ENCODE results near the gene IL31. TPM values are rescaled to one million over a fixed set of nuclear protein-coding genes. Genes with fewer than 3 reads are reported as not detected.

The IL31 gene
- total RNA-seq (1 to 10 TPM; 4.1 to 5.1 TPM), polyA plus RNA-seq (not detected)

DNA sequence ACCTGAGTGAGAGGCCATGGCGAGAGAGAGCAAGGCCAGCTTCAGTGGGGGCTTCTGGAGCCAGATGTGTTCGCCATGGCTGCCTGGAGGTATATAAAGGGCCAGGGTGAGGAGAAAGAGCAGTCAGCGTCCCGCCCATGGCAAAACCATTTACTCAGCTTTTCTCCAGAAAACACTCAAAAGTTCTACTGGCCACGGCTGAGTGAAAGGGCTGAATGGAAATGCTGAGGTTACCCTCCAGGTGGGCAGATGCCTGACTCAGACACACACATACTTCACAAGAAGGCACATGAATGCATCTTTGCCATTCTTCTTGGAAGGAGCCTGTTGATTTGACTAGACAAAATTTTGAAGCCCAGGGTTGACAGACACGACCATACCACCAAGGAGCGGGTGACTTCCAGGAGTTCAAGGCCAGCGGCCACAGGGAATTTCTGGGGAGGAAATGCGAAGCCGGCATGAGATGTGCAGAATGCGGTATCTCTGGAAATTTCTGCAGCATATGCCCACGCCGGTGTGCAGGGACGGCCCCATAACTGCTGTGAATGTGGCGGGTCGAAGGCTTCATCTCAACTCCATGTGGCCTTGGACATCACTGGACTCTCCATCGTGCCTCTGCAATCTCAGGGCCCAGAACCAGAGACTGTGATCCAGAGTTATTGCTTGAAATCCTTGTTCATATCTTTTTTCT lies at the start of gene IL31:
Gene IL31 (minus strand): TSS at position 67 of the 691 bp plus-strand sequence. CDS start 49 bp downstream, at position 18.
- no peak for DNase-seq
- Mint-ChIP-seq H3K4me3 (no peak within 1 kb of the TSS), H3K27ac (peak within 1 kb of the TSS in 1 of 8 donors; percentile 76), H3K36me3 (no peaks in the 10 kb centered on the region), H3K9me3 (peaks cover 0 to 1% (median 0%) of the 10 kb centered on the region in 5 donors), H3K27me3 (peaks cover 2% of the 10 kb centered on the region in 2 donors), H3K4me1 (no peaks in the 10 kb centered on the region)
- no peaks in the 10 kb centered on the region for H3K27me3 ChIP-seq (ENCODE audit: insufficient read depth, low read length, poor library complexity, severe bottlenecking)
- ChIA-PET POLR2A (no interaction called here), CTCF (no interaction called here)
- H3K4me1 ChIP-seq (ENCODE audit: insufficient read depth, low read length), result no peaks in the 10 kb centered on the region
- H3K36me3 ChIP-seq (ENCODE audit: insufficient read depth, low read length), result no peaks in the 10 kb centered on the region
- H3K9me3 ChIP-seq (ENCODE audit: low read length), result no peaks in the 10 kb centered on the region
- H3K27ac ChIP-seq (ENCODE audit: low read depth, low read length), result no peak within 1 kb of the TSS
- no peak within 1 kb of the TSS for H3K4me3 ChIP-seq (ENCODE audit: low read length)

DNA sequence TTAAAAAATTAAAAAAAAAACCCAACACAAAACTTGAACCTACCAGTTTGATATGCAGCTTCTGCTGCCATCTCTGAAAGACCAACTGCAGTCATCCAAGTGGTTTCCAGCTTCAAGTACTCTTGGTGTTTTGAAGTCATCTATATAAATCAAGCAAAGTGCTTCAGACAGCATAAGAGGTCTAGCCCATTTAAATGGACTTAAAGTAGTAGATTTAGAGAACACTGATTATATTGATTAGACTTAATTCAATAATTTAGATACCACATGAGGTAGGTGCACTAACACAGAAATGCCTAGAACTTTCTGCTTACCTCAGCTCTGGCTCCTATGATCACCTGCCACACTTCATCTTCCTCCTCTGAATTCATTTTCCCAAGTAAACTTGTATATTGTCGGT lies 42.4 kb upstream of the IL31 start:
- POLR2A ChIA-PET, result interaction anchor here (1.0 to 1.4 kb wide), 2 partner anchors 9 to 11 kb away, joined by 3 to 4 read pairs; partner anchors contain the start of gene DIABLO
- CTCF ChIA-PET, result interaction anchor here (1.3 kb wide), 1 partner anchor 50 kb away, joined by 4 read pairs; no protein-coding TSS in a partner anchor
- H3K27me3 Mint-ChIP-seq, result no peaks in the 10 kb centered on the region

GRCh38 chr12:122215771-122216170 lies 41.8 kb upstream of the IL31 start:
- POLR2A ChIA-PET, result interaction anchor here (0.6 to 1.4 kb wide), 3 partner anchors 10 to 29 kb away, joined by 3 to 4 read pairs (median 3); partner anchors contain the start of gene DIABLO
- H3K36me3 Mint-ChIP-seq, result peaks cover 4 to 83% (median 11%) of the 10 kb centered on the region in 3 donors
- H3K27me3 Mint-ChIP-seq, result no peaks in the 10 kb centered on the region
- no peaks in the 10 kb centered on the region for H3K4me1 ChIP-seq (ENCODE audit: insufficient read depth, low read length)
- H3K27ac ChIP-seq (ENCODE audit: low read depth, low read length), result no peak overlapping the region
- H3K9me3 Mint-ChIP-seq, result no peaks in the 10 kb centered on the region
- H3K36me3 ChIP-seq (ENCODE audit: insufficient read depth, low read length), result peaks cover 61% of the 10 kb centered on the region
- CTCF ChIA-PET, result interaction anchor here (1.1 to 1.3 kb wide), 2 partner anchors 51 kb away, joined by 3 to 4 read pairs; no protein-coding TSS in a partner anchor
- no peak overlapping the region for H3K4me3 Mint-ChIP-seq
- no peak overlapping the region for H3K27ac Mint-ChIP-seq
- H3K9me3 ChIP-seq (ENCODE audit: low read length), result no peaks in the 10 kb centered on the region
- H3K4me1 Mint-ChIP-seq, result peaks cover 3 to 11% (median 8%) of the 10 kb centered on the region in 3 donors
- H3K4me3 ChIP-seq (ENCODE audit: low read length), result no peak overlapping the region
- H3K27me3 ChIP-seq (ENCODE audit: insufficient read depth, low read length, poor library complexity, severe bottlenecking), result no peaks in the 10 kb centered on the region
- DNase-seq, result no peak

More for the DNA sequence above, 42.4 kb upstream of the IL31 start:
- H3K27me3 ChIP-seq (ENCODE audit: insufficient read depth, low read length, poor library complexity, severe bottlenecking), result no peaks in the 10 kb centered on the region
- H3K36me3 Mint-ChIP-seq, result peaks cover 4 to 84% (median 11%) of the 10 kb centered on the region in 3 donors
- H3K9me3 ChIP-seq (ENCODE audit: low read length), result no peaks in the 10 kb centered on the region
- H3K27ac ChIP-seq (ENCODE audit: low read depth, low read length), result no peak overlapping the region
- H3K4me3 ChIP-seq (ENCODE audit: low read length), result no peak overlapping the region
- H3K36me3 ChIP-seq (ENCODE audit: insufficient read depth, low read length), result peaks cover 68% of the 10 kb centered on the region
- H3K27ac Mint-ChIP-seq, result no peak overlapping the region
- H3K4me1 ChIP-seq (ENCODE audit: insufficient read depth, low read length), result no peaks in the 10 kb centered on the region
- H3K4me1 Mint-ChIP-seq, result peaks cover 8 to 17% (median 12%) of the 10 kb centered on the region in 3 donors
- H3K9me3 Mint-ChIP-seq, result no peaks in the 10 kb centered on the region
- no peak for DNase-seq
- no peak overlapping the region for H3K4me3 Mint-ChIP-seq

DNA sequence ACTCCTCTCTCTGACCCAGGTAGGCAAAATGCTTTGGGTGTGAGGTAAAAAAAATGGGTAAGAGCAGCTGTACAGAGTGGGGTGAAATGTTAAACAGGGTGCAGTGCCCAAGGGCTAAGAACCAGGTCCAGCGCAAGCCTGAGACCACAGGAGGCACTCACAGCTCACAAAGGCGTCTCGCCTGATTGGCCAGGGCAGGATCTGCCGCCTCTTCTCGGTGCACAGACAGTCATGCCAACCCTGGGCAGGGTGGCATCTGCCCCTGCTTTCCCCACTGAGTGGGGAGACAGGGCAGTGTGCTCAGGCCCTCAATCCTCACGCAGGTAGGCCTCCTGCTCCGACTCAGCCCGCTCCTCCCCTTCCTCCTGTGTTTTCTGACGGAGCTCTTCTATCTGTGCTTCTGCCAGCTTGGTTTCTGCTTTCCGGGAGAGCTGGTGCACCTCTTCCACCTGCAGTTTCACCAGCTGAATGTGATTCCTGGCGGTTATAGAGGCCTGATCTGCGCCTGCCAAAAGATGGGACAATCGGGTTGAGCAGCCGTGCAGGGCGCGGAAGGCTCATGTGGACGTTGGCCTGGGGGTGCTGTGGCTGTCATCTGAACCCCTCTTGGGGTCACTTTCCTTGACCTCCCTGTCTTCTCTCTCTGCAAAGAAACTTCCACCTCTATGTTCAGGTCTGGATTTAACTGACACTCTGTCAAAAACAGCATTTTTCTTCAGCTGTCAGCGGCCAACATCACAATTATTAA lies 34.2 kb upstream of the IL31 start:
- H3K4me3 ChIP-seq (ENCODE audit: low read length), result no peak overlapping the region
- CTCF ChIA-PET, result interaction anchor here (1.1 to 1.6 kb wide), 3 partner anchors 18 to 59 kb away, joined by 3 read pairs; partner anchors contain the start of gene DIABLO
- H3K9me3 Mint-ChIP-seq, result no peaks in the 10 kb centered on the region
- no peaks in the 10 kb centered on the region for H3K27me3 ChIP-seq (ENCODE audit: insufficient read depth, low read length, poor library complexity, severe bottlenecking)
- peaks cover 4 to 16% (median 6%) of the 10 kb centered on the region in 3 donors for H3K4me1 Mint-ChIP-seq
- H3K4me3 Mint-ChIP-seq, result peak overlapping the region in 2 of 7 donors; percentile 4 to 40
- no peak overlapping the region for H3K27ac ChIP-seq (ENCODE audit: low read depth, low read length)
- DNase-seq, result no peak
- peaks cover 5 to 52% (median 17%) of the 10 kb centered on the region in 3 donors for H3K36me3 Mint-ChIP-seq
- H3K27me3 Mint-ChIP-seq, result no peaks in the 10 kb centered on the region
- H3K27ac Mint-ChIP-seq, result no peak overlapping the region
- H3K4me1 ChIP-seq (ENCODE audit: insufficient read depth, low read length), result no peaks in the 10 kb centered on the region
- POLR2A ChIA-PET, result interaction anchor here (2.0 kb wide), 1 partner anchor 17 kb away, joined by 6 read pairs; the partner anchor contains the start of gene DIABLO
- H3K36me3 ChIP-seq (ENCODE audit: insufficient read depth, low read length), result peaks cover 26% of the 10 kb centered on the region
- H3K9me3 ChIP-seq (ENCODE audit: low read length), result no peaks in the 10 kb centered on the region

- H3K9me3 Mint-ChIP-seq, result no peaks in the 10 kb centered on the region
- no peak overlapping the region for H3K27ac ChIP-seq (ENCODE audit: low read depth, low read length)
- H3K27me3 Mint-ChIP-seq, result no peaks in the 10 kb centered on the region
- peak overlapping the region in 1 of 8 donors; percentile 19 for H3K27ac Mint-ChIP-seq
- ChIA-PET POLR2A (interaction anchor here (0.8 kb wide), 1 partner anchor 18 kb away, joined by 3 read pairs; the partner anchor contains the start of gene DIABLO), CTCF (interaction anchor here (1.1 to 1.6 kb wide), 2 partner anchors 19 to 60 kb away, joined by 3 read pairs; partner anchors contain the start of gene DIABLO)
- H3K4me1 ChIP-seq (ENCODE audit: insufficient read depth, low read length), result peaks cover 7% of the 10 kb centered on the region
- H3K4me3 Mint-ChIP-seq, result no peak overlapping the region
- no peak for DNase-seq
- H3K4me3 ChIP-seq (ENCODE audit: low read length), result no peak overlapping the region
- H3K36me3 ChIP-seq (ENCODE audit: insufficient read depth, low read length), result peaks cover 17% of the 10 kb centered on the region
- H3K27me3 ChIP-seq (ENCODE audit: insufficient read depth, low read length, poor library complexity, severe bottlenecking), result no peaks in the 10 kb centered on the region
- H3K4me1 Mint-ChIP-seq, result peaks cover 6 to 24% (median 15%) of the 10 kb centered on the region in 3 donors
- no peaks in the 10 kb centered on the region for H3K9me3 ChIP-seq (ENCODE audit: low read length)
- H3K36me3 Mint-ChIP-seq, result peaks cover 5 to 45% (median 17%) of the 10 kb centered on the region in 3 donors
These were observed 33.4 kb upstream of the IL31 start for GRCh38 chr12:122207391-122207790.

DNA sequence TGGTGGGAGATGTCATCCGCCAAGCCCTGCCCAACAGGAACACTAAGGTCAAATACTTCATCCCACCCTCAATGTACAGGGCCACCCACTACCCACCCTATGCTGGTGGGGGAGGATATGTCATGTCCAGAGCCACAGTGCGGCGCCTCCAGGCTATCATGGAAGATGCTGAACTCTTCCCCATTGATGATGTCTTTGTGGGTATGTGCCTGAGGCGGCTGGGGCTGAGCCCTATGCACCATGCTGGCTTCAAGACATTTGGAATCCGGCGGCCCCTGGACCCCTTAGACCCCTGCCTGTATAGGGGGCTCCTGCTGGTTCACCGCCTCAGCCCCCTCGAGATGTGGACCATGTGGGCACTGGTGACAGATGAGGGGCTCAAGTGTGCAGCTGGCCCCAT lies 33.0 kb upstream of the IL31 start:
- H3K4me3 Mint-ChIP-seq, result no peak overlapping the region
- H3K9me3 Mint-ChIP-seq, result no peaks in the 10 kb centered on the region
- peaks cover 6 to 25% (median 16%) of the 10 kb centered on the region in 3 donors for H3K4me1 Mint-ChIP-seq
- no peaks in the 10 kb centered on the region for H3K27me3 ChIP-seq (ENCODE audit: insufficient read depth, low read length, poor library complexity, severe bottlenecking)
- H3K4me1 ChIP-seq (ENCODE audit: insufficient read depth, low read length), result peaks cover 7% of the 10 kb centered on the region
- peaks cover 13% of the 10 kb centered on the region for H3K36me3 ChIP-seq (ENCODE audit: insufficient read depth, low read length)
- H3K27ac ChIP-seq (ENCODE audit: low read depth, low read length), result no peak overlapping the region
- no peak for DNase-seq
- peak overlapping the region in 1 of 8 donors; percentile 45 for H3K27ac Mint-ChIP-seq
- no peaks in the 10 kb centered on the region for H3K9me3 ChIP-seq (ENCODE audit: low read length)
- no peak overlapping the region for H3K4me3 ChIP-seq (ENCODE audit: low read length)
- ChIA-PET CTCF (no interaction called here), POLR2A (interaction anchor here (0.8 kb wide), 1 partner anchor 19 kb away, joined by 3 read pairs; the partner anchor contains the start of gene DIABLO)
- H3K27me3 Mint-ChIP-seq, result no peaks in the 10 kb centered on the region
- peaks cover 5 to 40% (median 15%) of the 10 kb centered on the region in 3 donors for H3K36me3 Mint-ChIP-seq

DNA sequence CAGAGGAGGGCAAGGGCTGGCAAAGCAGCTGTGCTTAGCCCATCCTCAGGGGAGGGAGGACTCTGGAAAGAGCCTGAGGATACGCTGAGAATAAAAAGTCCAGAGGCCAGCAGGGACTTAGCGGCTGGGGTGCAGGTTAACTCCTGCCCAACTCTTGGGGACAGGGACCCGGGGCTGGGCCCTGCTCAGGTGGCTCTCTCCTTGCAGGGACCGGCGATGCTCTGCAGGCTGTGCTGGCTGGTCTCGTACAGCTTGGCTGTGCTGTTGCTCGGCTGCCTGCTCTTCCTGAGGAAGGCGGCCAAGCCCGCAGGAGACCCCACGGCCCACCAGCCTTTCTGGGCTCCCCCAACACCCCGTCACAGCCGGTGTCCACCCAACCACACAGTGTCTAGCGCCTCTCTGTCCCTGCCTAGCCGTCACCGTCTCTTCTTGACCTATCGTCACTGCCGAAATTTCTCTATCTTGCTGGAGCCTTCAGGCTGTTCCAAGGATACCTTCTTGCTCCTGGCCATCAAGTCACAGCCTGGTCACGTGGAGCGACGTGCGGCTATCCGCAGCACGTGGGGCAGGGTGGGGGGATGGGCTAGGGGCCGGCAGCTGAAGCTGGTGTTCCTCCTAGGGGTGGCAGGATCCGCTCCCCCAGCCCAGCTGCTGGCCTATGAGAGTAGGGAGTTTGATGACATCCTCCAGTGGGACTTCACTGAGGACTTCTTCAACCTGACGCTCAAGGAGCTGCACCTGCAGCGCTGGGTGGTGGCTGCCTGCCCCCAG lies 32.3 kb upstream of the IL31 start:
- POLR2A ChIA-PET, result interaction anchor here (1.0 kb wide), 2 partner anchors 10 to 60 kb away, joined by 4 read pairs; partner anchors contain the start of gene VPS33A
- peak overlapping the region in 2 of 8 donors; percentile 45 to 47 for H3K27ac Mint-ChIP-seq

More for the DNA sequence above, 32.3 kb upstream of the IL31 start:
- Mint-ChIP-seq H3K9me3 (no peaks in the 10 kb centered on the region), H3K4me1 (peaks cover 6 to 25% (median 16%) of the 10 kb centered on the region in 3 donors), H3K27me3 (peaks cover 0 to 1% of the 10 kb centered on the region in 2 donors), H3K4me3 (peak overlapping the region in 1 of 7 donors; percentile 45), H3K36me3 (peaks cover 5 to 34% (median 15%) of the 10 kb centered on the region in 3 donors)
- Histone ChIP-seq H3K27me3 (ENCODE audit: insufficient read depth, low read length, poor library complexity, severe bottlenecking) (no peaks in the 10 kb centered on the region), H3K27ac (ENCODE audit: low read depth, low read length) (no peak overlapping the region), H3K9me3 (ENCODE audit: low read length) (no peaks in the 10 kb centered on the region), H3K4me3 (ENCODE audit: low read length) (no peak overlapping the region), H3K36me3 (ENCODE audit: insufficient read depth, low read length) (peaks cover 12% of the 10 kb centered on the region), H3K4me1 (ENCODE audit: insufficient read depth, low read length) (peaks cover 7% of the 10 kb centered on the region)
- DNase-seq, result no peak
- CTCF ChIA-PET, result interaction anchor here (0.6 kb wide), 1 partner anchor 293 kb away, joined by 3 read pairs; no protein-coding TSS in a partner anchor

All from CD8-positive, alpha-beta memory T cell (primary cell).